HG03108 (cell line): ENCODE results near the gene CYTH4.

Source experiments
- ATAC-seq: cut with Tn5 transposase; IDR thresholded peaks from one replicate; pipeline ENCODE4 v1.9.1; 2021; ENCODE audit warnings: moderate library complexity; ENCODE audit not compliant: unreplicated experiment

CYTH4 gene

GRCh38 chr22:37288521-37288920 is 6.2 kb downstream of the CYTH4 start:
- no peak for ATAC-seq

DNA sequence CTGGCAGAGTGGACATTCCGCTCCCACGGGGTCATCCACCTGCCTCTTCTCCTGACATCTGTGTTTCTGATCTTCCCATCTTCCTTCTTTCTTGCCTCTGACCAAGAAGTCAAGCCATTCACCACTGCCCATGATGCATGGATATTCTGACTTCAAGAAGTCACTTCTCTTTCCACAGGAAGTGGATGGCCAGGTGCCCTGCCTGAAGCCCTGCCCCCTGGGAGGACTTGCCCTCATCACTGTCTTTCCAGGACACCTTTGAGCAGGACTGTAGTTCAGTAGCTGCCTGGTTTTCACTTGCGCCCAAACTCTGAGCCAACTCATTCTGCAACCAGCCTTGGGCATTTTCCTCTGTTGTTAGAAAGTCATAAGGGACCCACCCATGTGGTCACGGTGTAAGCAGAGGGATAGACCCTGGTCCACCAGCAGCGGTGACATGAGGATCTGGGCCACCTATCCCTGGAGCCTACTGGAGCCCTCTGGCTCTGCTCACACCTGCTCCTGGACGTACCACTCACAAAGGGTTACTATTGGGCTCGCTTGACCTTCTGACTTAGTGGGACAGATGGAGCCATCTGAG is 6.9 kb downstream of the CYTH4 start:
- no peak for ATAC-seq

DNA sequence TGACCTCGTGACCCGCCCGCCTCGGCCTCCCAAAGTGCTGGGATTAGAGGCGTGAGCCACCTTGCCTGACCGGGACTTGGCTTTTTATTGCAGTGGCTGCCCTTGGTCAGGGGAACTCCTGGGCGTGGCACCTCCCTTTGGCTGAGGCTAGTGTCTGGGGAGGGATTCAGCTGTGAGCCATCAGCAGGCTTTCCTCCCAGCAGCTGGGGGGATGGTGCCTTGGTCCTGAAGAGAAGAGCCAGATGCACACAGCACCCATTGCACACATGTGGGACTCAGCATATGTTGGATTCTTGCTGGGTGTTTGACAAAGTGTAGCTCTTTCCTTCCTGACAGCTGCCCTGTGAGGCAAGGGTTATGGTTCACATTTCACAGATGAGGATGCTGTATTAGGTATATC is 8.4 kb downstream of the CYTH4 start:
- no peak for ATAC-seq

DNA sequence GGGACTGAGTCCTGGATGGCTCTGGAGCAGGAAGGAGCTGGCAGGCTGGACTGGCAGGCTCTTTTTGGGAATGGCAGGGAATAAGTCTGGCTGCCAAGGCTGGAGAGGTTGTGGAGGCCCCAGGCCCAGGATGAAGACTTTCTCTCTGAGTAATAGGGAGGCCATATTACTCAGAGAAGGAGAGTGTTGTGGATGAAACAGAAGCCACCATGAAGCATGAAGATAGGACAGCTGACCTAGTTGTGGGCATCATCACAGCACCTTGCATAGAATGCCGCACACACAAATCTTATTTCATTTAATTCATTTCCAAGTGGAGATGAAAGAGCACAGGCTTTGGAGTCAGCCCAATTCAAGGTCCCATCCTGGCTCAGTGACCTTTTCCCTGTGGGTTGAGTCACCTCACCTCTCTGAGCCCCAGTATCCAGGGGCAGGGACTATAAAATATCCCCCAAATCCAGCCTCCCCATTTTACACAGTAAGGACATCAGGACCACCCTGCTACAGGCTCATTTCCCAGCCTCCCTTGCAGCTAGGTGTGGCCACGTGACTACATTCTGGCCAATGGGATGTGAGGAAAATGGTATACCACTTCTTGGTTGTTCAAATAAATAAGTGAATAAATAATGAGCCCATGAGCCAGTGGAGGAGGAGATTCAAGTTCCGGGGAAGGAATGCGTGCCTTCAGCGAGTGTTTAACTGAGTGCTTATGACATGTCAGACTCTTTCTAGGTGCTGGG is 9.4 kb downstream of the CYTH4 start:
- ATAC-seq, result no peak

- no peak for ATAC-seq
These were observed 10.3 kb downstream of the CYTH4 start for GRCh38 chr22:37292641-37293040.

GRCh38 chr22:37293172-37293571 is 10.9 kb downstream of the CYTH4 start:
- ATAC-seq, result no peak

- ATAC-seq, result no peak
These were observed 12.4 kb downstream of the CYTH4 start for GRCh38 chr22:37294747-37295146.

DNA sequence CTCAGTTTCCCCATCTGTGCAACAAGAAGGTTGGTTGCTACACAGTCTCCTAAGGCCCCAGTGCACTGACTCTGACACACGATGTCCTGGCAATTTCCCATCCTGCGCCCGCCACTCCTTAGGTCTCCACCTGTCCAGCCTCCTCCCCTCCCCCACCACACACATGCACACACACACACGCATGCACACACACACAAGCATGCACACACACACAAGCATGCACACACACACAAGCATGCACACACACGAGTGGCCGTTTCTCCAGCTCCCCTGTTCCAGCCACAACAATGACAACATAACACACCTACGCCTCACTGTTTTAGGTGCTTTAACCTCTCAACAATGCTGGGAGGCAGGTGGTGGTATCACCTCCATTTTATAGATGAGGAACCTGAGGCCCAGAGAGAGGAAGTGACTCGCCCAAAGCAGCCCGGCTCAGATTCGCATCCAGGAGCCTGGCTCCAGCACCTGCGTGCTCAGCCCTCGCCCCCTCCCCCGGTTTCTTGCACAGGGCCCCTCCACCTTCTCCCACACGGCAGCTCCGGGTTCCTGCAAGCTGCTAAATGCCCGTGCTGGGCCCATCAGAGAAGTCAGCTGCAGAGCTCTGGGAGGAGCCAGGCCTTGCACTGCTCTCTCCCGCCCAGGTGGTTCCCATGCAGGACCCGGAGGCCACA is 13.0 kb downstream of the CYTH4 start:
- no peak for ATAC-seq

DNA sequence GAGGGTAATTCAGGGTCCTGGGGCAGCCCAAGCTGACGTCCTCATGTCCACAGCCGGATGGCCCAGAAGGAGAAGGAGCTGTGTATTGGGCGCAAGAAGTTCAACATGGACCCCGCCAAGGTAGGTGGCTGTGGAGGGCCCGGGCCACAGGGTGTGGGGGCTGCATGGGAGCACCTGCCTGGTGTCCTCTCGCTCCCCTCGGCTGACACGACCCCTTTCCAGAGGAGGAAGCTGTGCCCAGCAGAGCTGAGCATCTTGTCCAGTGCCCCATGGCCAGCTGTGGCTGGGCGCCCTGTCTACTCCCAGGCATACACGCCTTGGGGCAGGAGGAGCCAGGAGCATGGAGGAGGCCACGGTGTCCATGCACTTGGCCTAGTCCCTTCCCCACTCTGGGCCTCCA is 13.6 kb downstream of the CYTH4 start:
- ATAC-seq, result no peak

GRCh38 chr22:37298748-37299495 is 16.6 kb downstream of the CYTH4 start:
- no peak for ATAC-seq

GRCh38 chr22:37299969-37300509 is 17.7 kb downstream of the CYTH4 start:
- ATAC-seq, result no peak

- ATAC-seq, result no peak
These were observed 18.3 kb downstream of the CYTH4 start for GRCh38 chr22:37300551-37301017.

GRCh38 chr22:37301144-37301830 is 19.0 kb downstream of the CYTH4 start:
- ATAC-seq, result no peak

DNA sequence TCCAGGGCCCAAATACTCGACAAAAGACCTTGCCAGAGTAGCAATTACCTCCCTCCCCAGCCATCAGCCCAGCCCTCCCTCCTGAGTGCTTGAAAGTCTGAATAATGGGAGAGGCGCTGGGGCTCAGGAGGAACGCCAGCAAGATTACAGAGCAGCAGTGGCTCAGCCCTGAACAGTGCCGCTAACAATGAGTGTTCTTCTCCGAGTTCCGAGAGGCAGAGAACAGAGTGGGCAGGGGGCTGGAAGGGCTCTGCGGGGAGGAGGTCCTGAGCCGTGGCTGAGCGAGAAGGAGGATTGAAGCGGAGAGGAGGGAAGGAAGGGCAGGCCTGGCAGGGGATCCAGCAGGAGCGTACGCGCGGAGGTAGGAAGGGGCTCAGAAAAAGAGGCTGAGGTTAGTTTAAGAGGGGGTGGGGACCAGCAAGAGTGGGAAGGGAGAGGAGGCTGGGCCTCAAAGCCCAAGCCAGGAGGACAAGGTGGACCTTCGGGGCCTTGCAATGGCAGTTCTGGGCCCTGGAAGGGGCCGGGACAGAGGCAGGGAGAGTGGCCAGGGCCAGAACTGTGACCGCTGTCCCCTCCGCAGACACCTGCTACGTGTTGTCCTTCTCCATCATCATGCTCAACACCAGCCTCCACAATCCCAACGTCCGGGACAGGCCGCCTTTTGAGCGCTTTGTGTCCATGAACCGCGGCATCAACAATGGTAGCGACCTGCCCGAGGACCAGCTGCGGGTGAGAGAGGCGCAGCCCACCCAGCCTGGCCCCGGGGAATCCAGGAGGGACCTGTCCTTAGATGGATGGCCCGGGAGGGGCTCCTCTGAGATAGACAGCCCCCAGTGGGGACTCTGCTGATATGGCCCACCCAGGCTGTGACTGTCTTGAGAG is 20.6 kb downstream of the CYTH4 start:
- no peak for ATAC-seq

DNA sequence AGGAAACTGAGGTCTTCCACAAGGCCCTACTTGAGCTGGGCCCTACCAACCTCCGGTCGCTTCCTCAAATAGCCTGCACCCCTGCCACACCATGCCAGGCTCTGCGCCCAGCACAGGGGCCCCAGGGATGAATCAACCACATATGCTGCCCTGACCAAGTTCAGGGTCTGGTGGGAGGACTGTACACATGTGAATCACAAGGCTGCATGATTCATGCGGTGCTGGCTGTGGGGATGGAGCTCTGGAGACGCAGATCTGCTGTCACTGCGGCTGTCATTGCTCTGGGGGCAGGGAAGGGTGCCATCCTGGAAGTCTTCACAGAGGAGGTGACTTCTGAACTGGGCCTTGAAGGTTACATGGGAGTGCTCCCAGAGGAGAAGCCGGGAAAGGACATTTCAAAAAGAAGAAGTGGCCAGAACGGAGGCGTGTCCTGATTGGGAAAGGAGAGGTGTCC is 21.5 kb downstream of the CYTH4 start:
- no peak for ATAC-seq

GRCh38 chr22:37304595-37305343 is 22.5 kb downstream of the CYTH4 start:
- ATAC-seq, result no peak

- no peak for ATAC-seq
These were observed 23.6 kb downstream of the CYTH4 start for GRCh38 chr22:37305887-37306286.

DNA sequence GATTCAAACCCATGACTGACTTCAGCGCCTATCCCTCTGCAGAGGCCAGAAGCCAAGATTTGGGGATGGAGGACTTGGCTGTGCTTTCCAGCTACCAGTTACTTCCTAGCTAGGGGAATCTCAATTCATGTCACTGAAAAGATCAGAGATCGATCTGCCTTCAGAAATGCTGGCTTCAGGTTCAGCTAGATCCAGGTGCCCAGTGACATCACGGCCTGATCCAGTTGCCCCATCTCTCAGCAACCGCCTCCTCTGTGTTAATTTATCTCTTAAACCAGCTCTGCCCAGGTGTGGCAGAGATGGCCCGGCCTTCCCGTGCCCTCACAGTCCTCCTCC is 24.2 kb downstream of the CYTH4 start:
- ATAC-seq, result no peak
